ENCODE data around the gene POP4.

POP4 gene

DNA sequence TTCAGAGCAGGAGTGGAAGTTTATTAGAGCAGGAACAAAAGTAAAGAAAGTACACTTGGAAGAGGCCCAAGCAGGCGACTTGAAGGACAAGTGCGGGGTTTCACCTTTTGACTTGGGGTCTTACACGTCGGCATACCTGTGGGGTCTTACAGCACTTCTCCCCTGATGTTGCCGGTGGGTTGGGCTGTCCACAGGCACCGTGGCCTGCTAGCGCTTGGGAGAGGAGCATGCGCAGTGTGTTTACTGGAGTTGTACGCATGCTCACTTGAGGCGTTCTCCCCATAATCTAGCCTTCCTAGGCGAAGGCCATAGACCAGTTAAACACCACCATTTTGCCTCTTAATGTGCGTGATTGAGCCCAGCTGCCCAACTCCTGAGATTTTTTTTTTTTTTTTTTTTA lies 34.1 kb downstream of the POP4 start:
- DNase-seq (ENCODE audit: low read depth), result no peak
- no peak overlapping the region for H3K4me3 ChIP-seq (ENCODE audit: low read depth, low read length)
- TF ChIP-seq, protein P1, sequence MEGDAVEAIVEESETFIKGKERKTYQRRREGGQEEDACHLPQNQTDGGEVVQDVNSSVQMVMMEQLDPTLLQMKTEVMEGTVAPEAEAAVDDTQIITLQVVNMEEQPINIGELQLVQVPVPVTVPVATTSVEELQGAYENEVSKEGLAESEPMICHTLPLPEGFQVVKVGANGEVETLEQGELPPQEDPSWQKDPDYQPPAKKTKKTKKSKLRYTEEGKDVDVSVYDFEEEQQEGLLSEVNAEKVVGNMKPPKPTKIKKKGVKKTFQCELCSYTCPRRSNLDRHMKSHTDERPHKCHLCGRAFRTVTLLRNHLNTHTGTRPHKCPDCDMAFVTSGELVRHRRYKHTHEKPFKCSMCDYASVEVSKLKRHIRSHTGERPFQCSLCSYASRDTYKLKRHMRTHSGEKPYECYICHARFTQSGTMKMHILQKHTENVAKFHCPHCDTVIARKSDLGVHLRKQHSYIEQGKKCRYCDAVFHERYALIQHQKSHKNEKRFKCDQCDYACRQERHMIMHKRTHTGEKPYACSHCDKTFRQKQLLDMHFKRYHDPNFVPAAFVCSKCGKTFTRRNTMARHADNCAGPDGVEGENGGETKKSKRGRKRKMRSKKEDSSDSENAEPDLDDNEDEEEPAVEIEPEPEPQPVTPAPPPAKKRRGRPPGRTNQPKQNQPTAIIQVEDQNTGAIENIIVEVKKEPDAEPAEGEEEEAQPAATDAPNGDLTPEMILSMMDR (IDR thresholded peaks at IDR 0.05; ENCODE audit: low read depth, low read length, missing control alignments), result no peak

DNA sequence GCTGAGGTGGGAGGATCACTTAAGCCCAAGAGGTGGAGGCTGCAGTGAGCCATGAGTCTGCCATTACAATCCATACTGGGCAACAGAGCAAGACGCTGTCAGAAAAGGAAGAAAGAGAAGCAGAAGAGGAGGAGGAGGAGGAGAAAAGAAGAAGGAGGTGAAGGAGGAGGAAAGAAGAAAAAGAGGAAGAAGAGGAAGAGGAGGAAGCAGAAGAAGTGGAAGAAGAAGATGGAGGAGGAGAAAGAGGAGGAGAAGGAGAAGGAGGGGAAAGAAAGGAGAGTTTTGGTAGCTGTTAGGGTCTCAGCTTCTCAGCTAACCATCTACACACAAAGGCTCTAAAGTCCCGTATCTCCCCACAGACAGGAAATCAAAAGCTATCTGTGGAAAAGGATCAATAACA lies 35.5 kb downstream of the POP4 start:
- TF ChIP-seq, protein P1 (IDR thresholded peaks at IDR 0.05; ENCODE audit: low read depth, low read length, missing control alignments), result no peak
- no peak for DNase-seq (ENCODE audit: low read depth)
- H3K4me3 ChIP-seq (ENCODE audit: low read depth, low read length), result no peak overlapping the region

DNA sequence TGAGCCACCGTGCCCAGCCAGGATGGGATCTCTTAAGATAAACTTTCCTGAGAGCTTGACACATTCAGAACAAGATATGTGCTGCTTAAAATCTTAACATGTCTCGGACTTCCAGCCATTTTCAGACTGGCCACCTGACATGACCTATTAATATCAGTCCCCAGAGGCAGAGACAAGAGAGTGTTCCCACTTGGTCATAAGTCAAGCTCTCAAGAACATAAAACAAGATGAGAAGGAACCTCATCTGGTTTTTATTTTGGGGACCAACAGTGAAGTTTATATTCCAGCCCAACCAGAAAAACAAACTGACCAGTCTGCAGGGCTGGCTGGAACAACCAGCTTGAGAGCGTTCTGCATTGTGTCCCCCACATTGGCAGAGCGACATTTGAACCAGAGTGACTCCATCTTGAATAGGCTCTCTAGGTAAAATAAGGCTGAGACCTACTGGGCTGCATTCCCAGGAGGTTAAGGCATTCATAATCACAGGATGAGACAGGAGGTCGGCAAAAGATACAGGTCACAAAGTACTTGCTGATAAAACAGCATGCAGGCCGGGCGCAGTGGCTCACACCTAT lies 37.4 kb downstream of the POP4 start:
- DNase-seq (ENCODE audit: low read depth), result no peak
- TF ChIP-seq, protein P1 (IDR thresholded peaks at IDR 0.05; ENCODE audit: low read depth, low read length, missing control alignments), result no peak

DNA sequence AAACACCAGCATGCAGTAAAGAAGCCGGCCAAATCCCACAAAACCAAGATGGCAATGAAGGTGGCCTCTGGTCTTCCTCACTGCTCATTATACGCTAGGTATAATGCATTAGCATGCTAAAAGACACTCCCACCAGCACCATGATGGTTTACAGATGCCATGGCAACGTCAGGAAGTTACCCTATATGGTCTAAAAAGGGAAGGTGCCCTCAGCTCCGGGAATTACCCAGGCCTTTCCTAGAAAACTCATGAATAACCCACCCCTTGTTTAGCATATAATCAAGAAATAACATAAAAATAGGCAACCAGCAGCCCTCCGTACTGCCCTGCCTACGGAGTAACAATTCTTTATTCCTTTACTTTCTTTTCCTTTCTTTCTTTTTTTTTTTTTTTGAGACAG lies 38.1 kb downstream of the POP4 start:
- TF ChIP-seq, protein P1 (IDR thresholded peaks at IDR 0.05; ENCODE audit: low read depth, low read length, missing control alignments), result no peak
- no peak overlapping the region for H3K4me3 ChIP-seq (ENCODE audit: low read depth, low read length)
- no peak for DNase-seq (ENCODE audit: low read depth)

More for the DNA sequence above, 37.4 kb downstream of the POP4 start:
- no peak overlapping the region for H3K4me3 ChIP-seq (ENCODE audit: low read depth, low read length)

DNA sequence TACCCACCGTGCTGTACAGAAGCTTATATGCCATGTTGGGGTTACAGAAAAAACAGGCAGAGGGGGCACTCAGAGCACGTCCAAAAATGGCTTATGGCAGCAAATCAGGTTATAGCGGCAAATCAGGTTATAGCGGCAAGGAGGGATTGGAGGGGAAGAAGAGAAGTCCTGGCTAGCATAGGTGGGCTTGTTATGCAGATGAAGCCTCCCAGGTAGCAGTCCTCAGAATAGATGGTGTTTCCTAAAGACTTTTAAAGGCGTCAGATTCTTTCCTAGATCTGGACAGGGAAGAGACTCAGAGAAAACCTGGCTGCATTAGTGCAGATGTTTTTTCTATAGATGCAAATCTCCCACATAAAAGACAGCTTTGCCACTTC lies 39.4 kb downstream of the POP4 start:
- H3K4me3 ChIP-seq (ENCODE audit: low read depth, low read length), result no peak overlapping the region
- TF ChIP-seq, protein P1 (IDR thresholded peaks at IDR 0.05; ENCODE audit: low read depth, low read length, missing control alignments), result no peak

DNA sequence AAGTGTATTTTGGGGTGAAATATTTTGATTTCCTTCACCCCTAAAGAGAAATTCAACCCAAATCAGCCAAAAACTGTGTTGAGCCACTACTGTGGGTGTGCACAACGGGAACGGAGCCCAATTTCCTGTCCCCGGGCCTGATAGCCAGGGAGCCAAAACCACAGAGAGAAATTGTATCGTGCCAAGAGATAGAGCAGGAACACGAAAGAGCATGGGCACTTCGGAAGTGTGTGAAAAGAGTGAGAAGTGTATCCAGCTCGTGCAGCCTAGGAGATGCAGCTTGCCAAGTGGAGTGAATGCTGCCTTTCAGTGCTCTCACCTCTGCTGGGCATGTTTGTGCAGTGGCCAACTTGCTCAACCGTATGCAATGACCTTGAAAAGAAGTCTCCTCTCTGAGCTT lies 39.8 kb downstream of the POP4 start:
- TF ChIP-seq, protein P1 (IDR thresholded peaks at IDR 0.05; ENCODE audit: low read depth, low read length, missing control alignments), result no peak
- DNase-seq (ENCODE audit: low read depth), result no peak
- no peak overlapping the region for H3K4me3 ChIP-seq (ENCODE audit: low read depth, low read length)

More for the DNA sequence above, 39.4 kb downstream of the POP4 start:
- no peak for DNase-seq (ENCODE audit: low read depth)

DNA sequence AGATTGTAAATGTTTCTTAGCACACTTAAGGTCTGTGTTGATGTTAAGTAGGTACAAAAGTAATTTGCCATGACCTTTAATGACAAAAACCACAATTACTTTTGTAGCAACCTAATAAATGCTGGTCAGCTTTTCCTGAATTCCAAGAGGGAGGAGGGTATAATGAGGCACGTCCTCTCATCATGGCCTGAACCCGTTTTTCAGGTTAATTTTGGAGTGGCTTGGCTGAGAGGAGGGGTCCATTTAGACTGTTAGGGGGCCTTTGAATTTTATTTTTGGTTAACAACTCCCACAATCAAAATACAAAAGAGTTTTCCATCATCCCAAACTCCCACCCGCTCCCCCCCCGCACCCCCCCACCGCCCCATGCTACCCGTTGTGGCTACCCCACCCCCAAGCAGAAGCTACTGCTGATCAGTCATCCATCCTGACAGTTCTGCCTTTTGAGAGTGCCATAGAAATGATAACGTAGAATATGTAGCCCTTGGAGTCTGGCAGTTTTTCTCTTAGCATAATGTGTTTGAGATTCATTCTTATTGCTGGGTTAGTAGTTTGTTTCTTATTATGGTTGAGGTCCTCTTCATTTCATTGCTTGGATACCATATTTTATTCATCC lies 44.8 kb downstream of the POP4 start:
- TF ChIP-seq, protein P1 (IDR thresholded peaks at IDR 0.05; ENCODE audit: low read depth, low read length, missing control alignments), result no peak
- DNase-seq (ENCODE audit: low read depth), result no peak
- no peak overlapping the region for H3K4me3 ChIP-seq (ENCODE audit: low read depth, low read length)
